NCI-H1694 (cell line): Measurements from ENCODE around the gene GFER.

Source experiments
- DNase-seq: peaks from one replicate; lab custom pipeline; 2025; lab: John Stamatoyannopoulos, UW

The GFER gene

DNA sequence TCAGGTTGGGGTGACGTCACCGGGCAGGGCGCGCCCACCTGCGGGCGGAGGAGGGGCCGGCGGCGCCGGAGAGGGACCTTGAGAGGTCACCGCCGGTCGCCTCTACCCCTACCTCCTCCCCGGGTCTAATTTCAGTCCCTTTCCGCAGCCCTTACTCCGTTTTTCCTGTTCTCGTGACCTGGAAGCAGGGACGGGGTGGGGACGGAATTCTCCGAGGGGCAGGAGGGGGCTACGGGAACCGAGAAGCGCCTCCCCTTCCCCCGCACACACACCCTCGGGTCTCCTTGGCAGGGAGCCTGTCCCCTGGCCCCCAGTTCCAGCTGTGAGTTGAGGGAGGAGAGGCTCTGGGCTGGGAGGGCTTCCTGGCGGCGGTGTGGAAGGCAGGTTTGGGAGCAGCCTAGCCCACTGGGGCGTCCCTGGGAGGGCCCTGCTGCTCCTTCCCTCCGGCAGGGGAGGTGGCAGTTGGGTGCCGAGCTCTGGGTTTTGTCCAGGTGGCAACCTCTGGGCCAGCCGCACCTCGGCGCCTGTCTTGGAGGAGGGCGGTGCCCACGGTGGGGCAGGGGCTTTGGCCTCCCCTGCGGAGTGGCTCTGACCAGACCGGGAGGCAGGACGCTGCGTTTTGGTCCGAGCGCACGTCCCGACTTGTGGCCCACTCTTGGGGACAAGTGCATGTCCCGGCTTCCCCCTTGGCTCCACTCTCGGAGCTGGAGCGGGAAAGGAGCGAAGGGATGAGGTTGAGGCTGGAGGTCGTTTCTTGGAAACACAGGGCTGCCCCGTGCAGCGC, 6.5 kb downstream of the GFER start:
- DNase-seq = no peak

DNA sequence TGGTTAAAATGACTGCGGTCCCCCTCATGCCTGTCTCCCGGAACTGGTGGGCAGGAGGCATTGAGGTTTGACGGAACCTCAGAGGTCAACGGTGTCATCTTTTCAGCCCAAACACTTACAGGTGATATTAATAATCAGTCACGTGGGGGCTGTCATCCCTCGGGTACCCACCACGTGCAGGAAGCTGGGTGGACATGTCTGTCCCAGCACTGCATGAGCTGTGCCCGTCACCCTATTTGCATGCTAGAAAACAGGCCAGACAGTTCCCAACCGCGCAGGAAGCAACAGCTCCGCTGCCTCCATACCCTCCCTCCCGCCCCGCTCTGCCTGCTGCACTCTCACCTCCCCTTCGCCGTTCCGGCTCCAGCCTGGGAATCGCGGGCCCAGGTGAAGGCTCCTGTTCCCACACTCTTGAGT, 7.2 kb downstream of the GFER start:
- no peak for DNase-seq

DNA sequence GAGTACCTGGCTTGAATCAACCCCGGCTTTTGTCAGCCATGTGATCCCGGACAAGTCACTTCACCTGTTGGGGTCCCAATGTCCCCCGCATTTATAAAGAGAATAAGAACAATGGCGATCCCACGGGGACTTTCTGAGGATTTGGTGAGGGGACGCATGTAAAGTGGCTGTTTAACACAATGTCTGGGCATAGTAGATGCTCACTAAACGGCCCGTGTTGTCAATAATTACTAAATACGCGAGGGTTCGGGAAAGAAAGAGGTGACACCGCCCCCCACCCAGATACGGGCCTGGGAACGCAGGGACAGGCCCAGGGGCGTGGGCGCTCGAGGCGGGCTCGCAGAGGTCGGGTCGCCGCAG, 7.6 kb downstream of the GFER start:
- DNase-seq = no peak

DNA sequence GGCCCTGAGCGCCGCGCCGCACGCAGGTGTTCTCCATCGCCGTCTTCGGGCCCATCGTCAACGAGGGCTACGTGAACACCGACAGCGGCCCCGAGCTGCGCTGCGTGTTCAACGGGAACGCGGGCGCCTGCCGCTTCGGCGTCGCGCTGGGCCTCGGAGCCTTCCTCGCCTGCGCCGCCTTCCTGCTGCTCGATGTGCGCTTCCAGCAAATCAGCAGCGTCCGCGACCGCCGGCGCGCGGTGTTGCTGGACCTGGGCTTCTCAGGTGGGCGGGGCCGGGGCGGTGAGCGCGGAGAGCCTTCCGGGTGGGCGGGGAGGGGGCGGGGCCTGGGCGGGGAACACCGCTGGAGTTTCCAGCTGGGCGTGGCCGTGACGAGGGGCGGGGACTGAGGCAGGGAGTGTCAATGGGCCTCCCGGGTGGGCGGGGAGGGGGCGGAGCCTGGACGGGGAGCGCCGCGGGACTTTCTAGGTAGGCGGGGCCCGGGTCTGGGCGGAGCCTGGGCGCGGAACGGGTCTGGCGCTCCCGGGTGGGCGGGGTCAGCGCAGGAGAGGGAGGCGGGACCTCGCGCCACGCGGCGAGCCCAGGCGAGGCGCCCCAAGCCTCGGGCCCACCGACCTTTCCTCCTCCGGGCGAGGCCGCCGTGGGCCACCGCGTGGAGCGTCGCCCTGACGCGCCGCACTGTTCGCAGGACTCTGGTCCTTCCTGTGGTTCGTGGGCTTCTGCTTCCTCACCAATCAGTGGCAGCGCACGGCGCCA, 8.1 kb downstream of the GFER start:
- DNase-seq = no peak

DNA sequence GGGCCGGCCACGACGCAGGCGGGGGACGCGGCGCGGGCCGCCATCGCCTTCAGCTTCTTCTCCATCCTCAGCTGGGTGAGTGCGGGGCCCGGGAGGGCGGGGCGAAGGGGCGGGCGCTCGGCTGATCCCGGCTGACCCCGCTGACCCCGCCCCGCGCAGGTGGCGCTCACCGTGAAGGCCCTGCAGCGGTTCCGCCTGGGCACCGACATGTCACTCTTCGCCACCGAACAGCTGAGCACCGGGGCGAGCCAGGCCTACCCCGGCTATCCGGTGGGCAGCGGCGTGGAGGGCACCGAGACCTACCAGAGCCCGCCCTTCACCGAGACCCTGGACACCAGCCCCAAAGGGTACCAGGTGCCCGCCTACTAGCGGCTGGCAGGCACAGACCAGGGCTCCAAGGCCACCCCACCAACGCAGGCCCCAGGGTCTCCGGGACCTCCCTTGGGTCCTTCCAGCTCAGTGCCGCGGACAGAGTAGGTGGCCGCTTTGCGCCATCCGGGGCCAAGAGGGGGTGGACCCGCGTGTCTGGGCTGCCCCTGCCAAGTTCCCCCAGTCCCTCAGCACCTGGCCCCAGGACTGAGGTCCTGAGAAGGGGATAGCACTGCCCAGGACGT, 8.8 kb downstream of the GFER start:
- DNase-seq = no peak

DNA sequence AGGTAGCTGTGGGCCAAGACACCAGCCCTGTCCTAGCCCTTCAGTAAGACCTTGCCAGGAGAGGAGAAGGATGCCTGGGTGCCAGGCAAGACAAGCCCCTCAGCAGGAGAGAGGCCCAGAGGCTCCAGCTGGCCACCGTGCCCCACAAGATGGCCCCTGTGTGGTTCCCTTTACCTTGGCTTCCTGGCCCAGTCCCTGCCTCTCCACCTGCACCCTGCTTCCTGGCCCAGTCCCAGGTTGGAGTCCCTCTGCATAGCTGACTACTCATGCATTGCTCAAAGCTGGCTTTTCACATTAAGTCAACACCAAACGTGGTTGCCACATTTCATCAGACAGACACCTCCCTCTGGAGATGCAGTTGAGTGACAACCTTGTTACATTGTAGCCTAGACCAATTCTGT, 9.7 kb downstream of the GFER start:
- DNase-seq = no peak

DNA sequence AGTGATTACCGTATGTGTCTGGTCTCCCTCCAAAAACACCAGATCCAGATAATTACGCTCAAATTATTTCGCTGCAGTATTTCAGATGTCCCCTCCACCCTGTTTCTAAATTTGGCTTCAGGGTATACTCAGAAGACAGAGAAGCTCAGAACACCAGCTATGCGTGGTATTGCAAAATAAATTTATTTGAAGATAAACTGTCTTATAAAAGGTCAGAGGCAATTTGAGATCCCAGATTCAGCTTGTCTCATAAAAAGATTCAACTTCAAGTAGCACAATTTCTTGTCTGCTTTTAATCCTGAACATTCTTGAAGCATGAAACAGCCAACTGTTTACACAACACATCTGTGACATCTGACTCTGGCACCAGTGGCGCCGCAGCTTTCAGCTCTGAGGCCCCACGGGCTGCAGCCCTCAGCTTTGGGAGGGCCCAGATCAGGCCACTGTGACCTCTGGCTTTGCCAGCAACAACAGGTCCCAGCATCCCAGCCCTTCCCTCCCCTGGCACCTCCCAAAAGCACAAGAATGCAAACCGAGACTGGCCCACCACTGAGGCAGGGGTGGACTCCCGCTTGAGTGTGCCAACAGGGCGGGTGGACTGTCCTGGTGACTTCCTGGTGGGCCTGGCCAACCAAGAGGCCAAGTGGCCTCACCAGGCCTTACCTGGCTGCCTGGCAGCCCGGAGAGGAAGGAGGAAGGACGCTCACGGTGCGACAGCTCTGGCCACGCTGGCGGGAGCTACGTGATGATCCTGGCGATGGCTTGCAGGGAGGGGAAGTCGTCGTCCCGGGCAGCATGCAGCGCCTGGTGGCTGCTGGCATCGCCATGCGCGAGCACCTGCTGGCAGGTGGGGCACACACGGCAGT, 13.7 kb downstream of the GFER start:
- no peak for DNase-seq

DNA sequence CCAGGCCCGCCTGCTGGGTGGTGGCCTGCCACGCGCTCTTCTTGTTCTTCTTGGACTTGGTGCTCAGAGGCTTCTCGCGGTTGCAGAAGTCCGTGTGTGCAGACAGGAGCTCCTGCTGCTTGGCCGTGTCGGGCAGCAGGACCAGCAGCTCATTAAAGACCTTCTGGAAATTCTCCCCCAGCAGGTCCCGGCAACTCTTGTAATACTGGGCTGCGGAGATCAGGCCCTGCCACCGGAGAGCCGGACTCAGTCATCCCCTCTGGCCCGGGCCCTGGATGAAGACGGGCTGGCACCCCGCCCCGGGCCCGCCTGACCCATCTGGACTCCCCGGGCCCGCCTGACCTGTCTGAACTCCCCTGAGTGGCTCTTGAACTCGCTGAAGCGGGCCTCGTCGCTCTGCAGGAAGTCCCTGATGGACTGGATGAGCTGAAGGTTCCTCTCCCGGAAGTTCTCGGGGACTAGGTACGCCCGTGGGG, 14.4 kb downstream of the GFER start:
- no peak for DNase-seq

DNA sequence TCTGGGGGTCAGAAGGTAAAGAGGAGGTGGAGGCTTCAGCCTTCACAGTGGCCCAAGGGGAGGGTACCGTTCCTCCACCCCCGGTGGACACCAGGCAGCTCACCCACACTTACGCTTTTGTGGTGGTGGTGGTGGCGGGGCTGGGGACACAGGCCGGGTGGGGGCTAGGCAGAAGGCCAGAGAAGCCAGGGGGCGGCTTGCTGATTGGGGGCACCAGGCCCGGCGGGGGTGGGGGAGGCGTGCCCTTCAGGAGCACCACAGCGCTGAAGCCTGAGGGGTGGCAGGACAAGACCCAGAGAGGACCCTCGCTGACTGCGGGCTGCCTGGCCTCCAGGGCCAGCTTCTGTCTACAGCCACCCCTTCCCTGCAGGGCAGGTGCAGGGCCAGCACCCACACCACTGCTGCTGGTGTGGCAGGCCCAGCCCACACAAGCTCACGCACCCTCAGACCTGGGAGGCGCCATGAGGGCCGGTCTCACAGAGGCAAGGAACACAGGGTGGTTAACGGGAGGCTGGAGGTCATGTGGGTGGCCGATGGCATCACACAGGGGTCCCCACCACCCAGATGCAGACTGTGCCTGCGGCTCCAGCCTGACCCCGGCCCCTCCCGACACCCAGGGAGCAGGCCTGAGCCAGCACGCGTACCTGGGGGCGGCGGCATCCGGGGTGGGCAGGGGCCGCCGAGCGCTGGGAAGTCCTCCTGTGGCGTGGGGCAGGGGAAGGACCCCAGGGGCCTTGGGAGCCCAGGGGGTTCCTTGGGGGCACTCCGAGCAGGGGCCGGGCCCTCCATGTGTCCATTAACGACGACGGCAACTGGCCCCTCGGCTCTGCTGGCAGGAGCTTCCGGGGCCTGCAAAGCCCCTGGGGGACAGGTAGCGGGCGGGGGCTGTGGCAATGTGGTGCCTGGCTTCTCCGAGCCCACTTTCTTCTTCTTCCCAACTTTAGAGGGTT, 15.1 kb downstream of the GFER start:
- no peak for DNase-seq

DNA sequence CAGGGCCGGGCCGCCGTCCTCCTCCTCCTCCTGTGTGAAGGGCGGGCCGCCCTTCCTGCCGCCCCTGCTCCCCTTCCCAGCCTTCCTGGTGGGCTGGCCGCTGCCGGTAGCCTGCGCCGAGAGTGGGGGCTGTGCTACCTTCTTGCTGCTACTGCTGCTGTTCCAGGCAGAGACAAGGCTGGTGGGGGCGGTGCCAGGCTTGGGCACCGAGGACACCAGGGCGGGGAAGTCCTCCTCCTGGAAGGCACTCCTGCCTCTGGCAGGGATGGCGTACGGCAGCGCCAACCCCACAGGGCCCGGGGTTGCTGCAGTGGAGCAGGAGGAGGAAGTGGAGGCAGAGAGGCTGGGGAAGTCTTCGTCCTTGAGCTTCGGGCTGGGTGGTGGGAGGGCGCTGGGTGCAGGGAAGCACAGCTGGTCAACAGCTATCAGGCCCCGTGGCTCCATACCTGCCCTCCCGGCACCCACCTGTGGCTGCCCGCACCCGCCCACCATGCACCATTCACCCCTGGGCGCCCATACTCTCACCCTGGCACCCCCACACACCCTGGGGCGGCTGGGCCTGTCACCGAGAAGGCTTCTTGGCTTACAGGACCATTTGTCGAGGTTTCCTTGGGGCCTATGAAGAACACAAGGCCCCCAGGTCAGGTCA, 16.0 kb downstream of the GFER start:
- DNase-seq = no peak

DNA sequence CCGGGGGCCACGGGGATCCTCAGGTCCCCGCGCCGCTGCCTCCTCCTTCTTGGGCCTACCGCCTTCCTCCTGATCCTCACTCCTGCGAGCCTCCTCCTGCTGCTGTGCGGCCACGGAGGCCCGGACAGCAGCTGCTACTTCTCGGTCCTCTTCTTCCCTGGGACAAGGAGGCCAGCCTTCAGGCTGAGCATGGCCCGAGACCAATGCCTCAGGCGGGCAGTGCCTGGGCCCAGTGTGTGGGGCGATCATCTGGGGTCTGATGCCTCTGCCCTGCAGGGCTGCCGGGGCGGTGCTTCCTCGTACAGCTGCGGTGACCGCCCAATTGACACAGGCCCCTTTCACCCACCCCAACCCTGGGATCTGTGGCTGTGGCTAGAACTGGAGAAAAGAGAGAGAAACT, 17.0 kb downstream of the GFER start:
- DNase-seq = no peak

DNA sequence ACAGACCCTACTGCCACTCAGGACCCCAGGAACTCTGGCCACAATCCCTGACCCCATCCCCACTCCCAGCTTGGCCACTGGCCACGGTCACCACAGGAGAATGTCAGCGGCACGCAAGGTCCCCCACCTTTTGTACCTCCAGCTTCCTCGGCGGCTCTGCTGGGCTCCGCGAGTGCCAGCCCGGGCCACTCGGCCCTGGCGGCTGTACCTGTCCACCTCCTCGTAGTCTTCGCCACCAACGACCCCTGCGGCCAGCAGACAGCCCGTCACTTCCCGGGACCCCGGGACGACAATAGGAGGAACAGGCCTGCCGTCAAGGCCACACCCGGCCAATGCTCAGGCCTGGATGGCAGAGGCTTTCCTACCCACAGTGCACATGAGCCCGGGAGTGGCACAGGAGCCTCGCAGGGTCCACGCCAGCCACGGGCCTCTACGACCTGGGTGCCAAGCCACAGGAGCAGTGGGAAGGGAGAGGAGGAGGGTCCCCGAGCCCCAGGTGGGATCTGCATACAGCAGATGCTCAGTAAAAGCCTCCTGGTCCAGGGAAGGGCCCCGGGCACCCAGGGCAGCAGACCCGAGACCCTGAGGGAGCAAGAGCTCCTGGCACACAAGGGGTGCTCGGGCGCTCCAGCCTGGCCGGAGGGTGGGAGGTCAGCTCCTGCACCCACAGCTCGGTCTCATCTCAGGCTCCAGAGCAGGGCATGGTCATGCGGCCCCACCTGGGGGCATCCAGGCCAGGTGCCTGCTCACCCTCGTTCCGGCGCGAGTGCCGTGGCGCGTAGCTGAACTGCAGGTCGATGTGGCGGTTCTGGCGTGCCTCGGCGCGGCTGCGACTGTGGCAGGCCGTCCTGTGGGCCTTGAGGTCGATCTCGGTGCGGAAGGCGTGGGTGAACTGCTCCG, 17.7 kb downstream of the GFER start:
- no peak for DNase-seq

DNA sequence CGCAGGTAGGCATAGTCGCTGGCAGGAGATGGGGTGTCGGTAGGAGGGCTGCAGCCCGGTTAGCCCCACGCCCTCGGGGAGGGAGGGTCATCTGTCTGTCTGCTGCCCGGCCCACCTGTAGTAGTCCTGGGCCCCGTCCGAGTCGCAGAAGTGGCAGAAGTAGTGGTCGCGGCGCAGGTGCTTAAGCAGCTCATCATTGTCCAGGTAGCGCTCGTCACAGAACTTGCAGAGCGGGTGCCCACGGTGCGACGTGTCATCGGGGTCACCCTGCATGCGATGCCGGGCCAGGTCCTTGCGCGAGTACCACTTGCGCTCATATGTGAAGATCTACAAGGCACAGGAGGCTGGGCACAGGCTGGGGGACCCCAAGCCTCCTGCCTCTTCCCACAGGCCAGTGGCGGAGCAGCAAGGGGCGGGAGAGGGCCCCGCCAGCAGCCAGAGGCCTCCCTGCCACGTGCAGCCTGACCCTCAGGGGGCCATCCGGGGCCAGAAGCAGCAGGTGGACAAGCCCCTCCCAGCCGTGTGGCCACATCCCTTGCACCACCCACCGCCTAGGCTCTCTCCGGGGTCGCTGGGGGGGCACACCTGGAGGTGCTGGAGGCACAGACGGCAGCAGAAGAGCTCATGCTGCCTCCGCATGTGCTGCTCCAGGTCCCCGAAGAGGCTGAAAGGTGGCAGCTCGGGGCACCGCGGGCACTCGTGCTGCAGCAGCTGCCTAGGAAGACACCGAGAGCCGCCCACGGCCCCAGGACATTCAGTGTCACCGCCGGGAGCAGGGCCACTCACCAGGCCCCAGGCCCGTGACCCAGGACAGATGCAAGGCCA, 18.6 kb downstream of the GFER start:
- DNase-seq = no peak

DNA sequence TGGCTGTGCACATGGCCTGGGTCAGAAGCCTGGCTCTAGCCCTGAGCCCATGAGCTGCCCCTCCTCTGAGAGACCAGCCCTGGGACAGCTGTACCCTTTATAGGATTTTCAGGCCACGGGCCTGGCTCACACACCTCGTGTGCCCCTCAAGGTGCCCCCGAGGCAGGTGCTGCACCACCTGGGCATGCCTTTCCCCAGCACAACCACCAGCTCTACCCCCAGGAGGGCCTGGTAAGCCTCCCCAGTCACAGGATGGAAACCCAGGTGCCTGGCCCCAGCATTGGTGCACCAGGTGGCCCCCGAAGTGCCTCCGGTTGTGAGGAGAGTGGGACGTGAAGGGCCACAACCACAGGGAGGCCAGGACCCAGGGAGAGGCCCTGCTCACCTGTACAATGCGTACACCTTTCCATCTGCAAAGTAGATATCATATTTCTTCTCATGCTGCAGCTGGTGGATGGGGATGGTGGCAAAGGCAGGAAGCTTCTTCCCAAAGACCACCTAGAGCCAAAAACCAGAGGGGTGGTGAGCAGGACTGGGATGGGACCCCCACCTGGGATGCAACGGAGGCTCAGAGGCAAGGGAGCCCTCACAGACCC, 19.3 kb downstream of the GFER start:
- DNase-seq = no peak

DNA sequence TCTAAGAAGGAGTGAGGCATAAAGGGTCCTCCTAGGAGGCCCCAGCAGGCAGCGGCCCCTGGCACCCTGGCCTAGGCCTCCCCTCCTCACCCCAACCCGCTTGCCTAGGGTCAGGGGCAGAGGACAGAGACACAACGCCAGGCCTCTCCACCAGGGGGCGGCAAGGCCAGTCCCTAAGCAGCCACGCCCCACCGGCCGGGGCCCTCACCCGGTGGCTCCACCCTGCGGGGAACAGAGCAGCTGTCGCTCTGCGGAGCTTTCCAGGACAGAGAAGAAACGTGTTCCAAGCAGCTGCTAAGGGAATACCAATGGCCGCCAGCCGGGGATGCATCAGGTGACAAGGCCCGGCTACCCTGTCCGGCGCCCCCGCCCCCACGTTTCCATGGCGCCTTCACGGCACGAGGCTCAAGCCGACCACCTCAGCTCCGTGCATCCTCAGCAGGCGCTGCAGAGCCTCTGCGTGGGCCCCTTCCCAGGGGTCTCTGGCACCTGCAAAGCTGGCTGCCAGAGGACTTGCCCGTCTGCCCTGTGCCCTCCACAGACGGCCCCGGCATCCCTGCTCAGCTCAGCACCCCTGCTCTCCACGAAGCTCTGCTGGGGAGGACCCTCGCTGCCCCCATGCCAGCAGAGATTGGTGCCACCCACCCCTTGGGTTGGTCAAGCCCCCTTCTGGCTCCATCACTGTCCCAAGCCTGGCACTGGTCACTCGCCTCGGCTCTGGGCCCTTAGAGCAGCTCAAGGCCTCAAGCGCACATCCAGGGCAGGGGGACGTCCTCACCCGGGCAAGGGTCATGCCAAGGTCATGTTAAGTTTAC, 20.0 kb downstream of the GFER start:
- peak; percentile 83 for DNase-seq

DNA sequence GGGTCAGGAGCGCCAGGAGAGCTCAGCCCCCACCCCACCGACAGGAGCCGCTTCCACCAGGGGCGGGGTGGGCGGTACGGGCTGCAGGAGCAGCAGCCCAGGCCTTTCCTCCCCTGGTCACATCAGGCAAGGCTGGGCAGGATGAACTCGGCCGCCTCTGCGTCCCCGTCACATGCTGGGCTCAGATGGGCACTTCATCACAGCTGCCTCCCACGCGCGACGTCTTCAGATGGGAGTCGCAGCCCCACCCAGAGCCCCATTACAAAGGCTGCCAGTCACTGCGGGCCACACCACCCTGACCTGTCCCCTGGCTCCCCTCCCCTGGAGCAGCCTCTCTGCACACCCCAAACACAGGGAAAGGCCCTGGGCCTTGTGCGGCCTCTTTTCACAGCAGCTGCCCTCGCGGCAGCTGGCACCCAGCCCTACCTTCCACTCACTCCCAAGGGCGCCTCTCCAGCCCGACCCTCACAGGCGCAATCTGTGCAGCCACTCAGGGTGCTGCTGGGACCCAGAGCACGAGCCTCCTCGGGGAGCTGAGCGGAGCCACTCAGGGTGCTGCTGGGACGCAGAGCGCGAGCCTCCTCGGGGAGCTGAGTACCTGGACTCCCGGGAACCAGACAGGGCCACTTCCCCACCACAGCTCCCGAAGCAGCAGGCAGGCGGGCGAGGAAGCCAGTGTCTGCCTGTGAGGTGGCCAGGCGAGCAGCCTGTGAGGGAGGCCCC, 21.0 kb downstream of the GFER start:
- no peak for DNase-seq

DNA sequence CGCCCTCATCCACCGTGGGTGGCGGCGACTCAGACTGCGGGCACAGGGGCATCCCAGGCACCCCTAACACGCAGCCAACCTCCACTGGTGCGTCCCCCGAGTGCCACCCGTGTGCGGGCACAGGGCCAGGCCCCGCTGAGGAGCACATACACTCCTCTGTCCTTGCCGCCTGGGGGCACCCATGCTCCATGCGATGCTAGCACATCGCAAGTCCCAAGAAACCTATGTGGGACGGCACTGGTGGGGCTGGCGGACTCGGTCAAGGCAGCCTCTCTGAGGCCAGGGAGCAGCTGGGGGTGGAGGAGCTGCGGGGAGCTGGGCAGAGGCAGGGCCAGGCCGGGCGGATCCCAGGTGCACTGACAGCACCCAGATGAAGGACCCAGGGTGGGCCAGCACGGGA, 21.7 kb downstream of the GFER start:
- DNase-seq = no peak
